Lung (tissue), 12 donors: Measurements from ENCODE around the gene MTRF1. TPM values are rescaled to one million over a fixed set of nuclear protein-coding genes. Genes with fewer than 3 reads are reported as not detected.

Experiments used
- ATAC-seq: fragments of 200-7000 bp; cut with Tn5 transposase; one replicate; pipeline ENCODE4 v1.9.1; 2020; ENCODE audit warnings: moderate number of reproducible peaks; ENCODE audit not compliant: insufficient read depth, low FRiP score
- DNase-seq, 3 donors: peaks; one replicate each; pipeline ENCODE4 v3.0.0-alpha.2; 2013 to 2017
- H3K27ac ChIP-seq, 2 donors: one replicate each; pipeline ENCODE4 v1.5.1; 2013; ENCODE audit warnings: mild to moderate bottlenecking in 2 of 2, moderate library complexity in 2 of 2, control low read depth in 1 of 2, inconsistent platforms in 1 of 2, low read depth in 1 of 2, low read length in 1 of 2
- H3K27me3 ChIP-seq, 3 donors: one replicate each; pipeline ENCODE4 v1.5.1; 2013; ENCODE audit warnings: low read length in 2 of 3; ENCODE audit not compliant: control insufficient read depth in 3 of 3, insufficient read depth in 3 of 3
- H3K36me3 ChIP-seq, 4 donors: one replicate each; pipeline ENCODE4 v1.5.1; 2013; ENCODE audit warnings: low read length in 4 of 4, mild to moderate bottlenecking in 1 of 4, moderate library complexity in 1 of 4; ENCODE audit not compliant: control insufficient read depth in 4 of 4, insufficient read depth in 4 of 4
- H3K4me1 ChIP-seq, 5 donors: one replicate each; pipeline ENCODE4 v1.5.1; 2013; ENCODE audit warnings: low read length in 5 of 5, mild to moderate bottlenecking in 2 of 5, moderate library complexity in 1 of 5; ENCODE audit not compliant: control insufficient read depth in 5 of 5, insufficient read depth in 5 of 5
- H3K4me3 ChIP-seq: one replicate; pipeline ENCODE4 v1.5.1; 2013; ENCODE audit warnings: mild to moderate bottlenecking, control low read depth, moderate library complexity
- H3K9ac ChIP-seq, 2 donors: one replicate each; pipeline ENCODE4 v1.5.1; 2013; ENCODE audit warnings: low read length in 2 of 2, control low read depth in 1 of 2; ENCODE audit not compliant: insufficient read depth in 1 of 2
- H3K9me3 ChIP-seq, 4 donors: one replicate each; pipeline ENCODE4 v1.5.1; 2013; ENCODE audit warnings: low read length in 3 of 4, mild to moderate bottlenecking in 1 of 4, moderate library complexity in 1 of 4; ENCODE audit not compliant: control insufficient read depth in 4 of 4, insufficient read depth in 3 of 4
- CTCF ChIP-seq: IDR thresholded peaks from 2 replicates; pipeline ENCODE4 v1.5.1; 2012; ENCODE audit warnings: mild to moderate bottlenecking; ENCODE audit errors: control extremely low read depth, extremely low read depth
- WGBS, 2 donors: extraction: QIAGEN DNeasy Blood & Tissue Kit; methylation state at CpG; one replicate each; pipeline ENCODE4 v1.1.7; 2013; 5-methylcytosine and 5-hydroxymethylcytosine counted together
- polyA plus RNA-seq, 2 donors: library from polyadenylated mRNA; stranded (reverse); fragments of 200-250 nt; gene quantifications; one replicate each; pipeline ENCODE4 v1.2.1, GENCODE V29; 2013
- total RNA-seq, 2 donors: library from RNA; depleted of rRNA in 1 of 2; stranded (reverse); fragments of >200 nt in 1 of 2; gene quantifications; one replicate each; pipeline ENCODE4 v1.2.1, GENCODE V29; 2014 to 2021
- donor health status: control.
- donor health status: control.
- donor health status: Bipolar disorder and iron deficiency.
- donor health status: healthy.
- donor health status: DM: yes; HTN: yes; CAD: no.

The MTRF1 gene
- total and polyA plus RNA-seq, 4 donors, result 6.7 to 22.0 (median 8.6) TPM

DNA sequence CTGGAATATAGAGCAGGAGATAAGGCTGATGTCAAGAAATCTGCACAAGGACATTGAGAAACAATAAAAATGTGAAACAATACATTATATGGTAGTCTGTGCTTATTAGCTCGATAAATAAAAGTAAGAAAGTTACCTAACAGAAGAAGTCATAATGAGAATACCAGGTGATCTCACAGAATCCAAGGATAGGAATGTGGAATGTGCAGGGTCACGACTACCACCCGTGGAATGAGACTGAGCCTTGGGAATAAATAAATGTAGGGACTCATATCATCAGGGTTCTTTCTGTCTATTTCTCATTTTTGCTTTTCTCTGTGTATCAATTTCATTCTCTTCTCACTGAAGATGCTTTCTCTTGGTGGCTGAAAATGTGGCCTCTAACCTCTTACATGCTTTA is 43.0 kb downstream of the MTRF1 start:
- no peak for DNase-seq
- 94% methylated on average over 3 of the region's 3 CpGs for WGBS, 2 donors
- H3K4me3 ChIP-seq, result no peak overlapping the region
- H3K27ac ChIP-seq, result no peak overlapping the region
- no peak overlapping the region for H3K9ac ChIP-seq
- H3K9me3 ChIP-seq, result no peaks in the 10 kb centered on the region
- H3K36me3 ChIP-seq, result peaks cover 0 to 14% (median 5%) of the 10 kb centered on the region in 4 donors
- no peak for ATAC-seq
- no peaks in the 10 kb centered on the region for H3K27me3 ChIP-seq
- H3K4me1 ChIP-seq, result no peaks in the 10 kb centered on the region
- no peak for TF ChIP-seq CTCF

- Histone ChIP-seq H3K36me3 (peaks cover 0 to 3% (median 0%) of the 10 kb centered on the region in 4 donors), H3K27me3 (no peaks in the 10 kb centered on the region), H3K4me1 (no peaks in the 10 kb centered on the region), H3K4me3 (no peak overlapping the region), H3K27ac (no peak overlapping the region), H3K9ac (no peak overlapping the region), H3K9me3 (no peaks in the 10 kb centered on the region)
- ATAC-seq, result no peak
- TF ChIP-seq CTCF, result no peak
- no peak for DNase-seq
Observed at GRCh38 chr13:41216160-41216559, 47.2 kb downstream of the MTRF1 start.

DNA sequence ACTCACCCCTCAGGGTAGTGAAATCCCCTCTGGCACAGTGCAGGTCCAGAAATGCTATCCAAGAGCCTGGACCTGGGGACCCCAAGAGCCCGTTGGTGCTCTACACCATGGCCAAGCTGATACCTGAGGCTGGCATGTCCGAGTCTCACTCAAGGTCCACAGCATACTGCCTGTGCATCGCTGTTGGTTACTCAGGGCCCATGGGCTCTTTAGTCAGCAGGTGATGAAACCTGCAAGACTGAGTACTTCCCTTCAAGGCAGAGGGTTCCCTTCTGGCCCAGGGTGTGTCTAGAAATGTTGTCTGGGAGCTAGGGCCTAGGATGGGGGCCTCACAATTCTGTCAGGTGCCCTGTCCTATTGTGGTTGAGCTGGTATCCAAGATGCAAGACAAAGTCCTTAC is 49.5 kb downstream of the MTRF1 start:
- Histone ChIP-seq H3K27ac (no peak overlapping the region), H3K9ac (no peak overlapping the region), H3K4me1 (no peaks in the 10 kb centered on the region), H3K36me3 (no peaks in the 10 kb centered on the region), H3K27me3 (no peaks in the 10 kb centered on the region), H3K9me3 (peaks cover 0 to 2% (median 0%) of the 10 kb centered on the region in 4 donors), H3K4me3 (no peak overlapping the region)
- ATAC-seq, result no peak
- no peak for TF ChIP-seq CTCF
- WGBS, 2 donors, result 63 to 85% methylated on average over 3 of the region's 3 CpGs
- no peak for DNase-seq

DNA sequence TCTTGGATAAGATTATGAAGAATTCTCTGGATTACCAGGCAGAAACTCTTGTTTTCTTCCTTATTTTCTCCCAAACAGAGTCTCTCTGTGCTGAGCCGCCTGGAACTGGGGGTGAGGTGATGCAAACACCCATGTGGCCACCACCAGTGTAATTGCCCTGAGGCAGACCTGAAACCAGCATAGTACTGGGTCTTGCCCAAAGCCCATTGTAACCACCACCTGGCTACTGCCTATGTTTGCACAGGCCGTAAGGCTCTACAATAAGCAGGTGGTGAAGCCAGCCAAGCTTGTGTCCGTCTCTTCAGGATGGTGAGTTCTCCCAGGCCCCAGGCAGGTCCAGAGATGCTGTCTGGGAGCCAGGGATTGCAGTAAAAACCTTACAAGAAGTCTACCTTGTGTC is 50.1 kb downstream of the MTRF1 start:
- DNase-seq (no peak), ATAC-seq (no peak)
- WGBS, 2 donors, result 76 to 91% methylated on average over 3 of the region's 3 CpGs

More for the DNA sequence above, 50.1 kb downstream of the MTRF1 start:
- peaks cover 0 to 2% (median 0%) of the 10 kb centered on the region in 4 donors for H3K9me3 ChIP-seq
- H3K4me3 ChIP-seq, result no peak overlapping the region
- H3K27ac ChIP-seq, result no peak overlapping the region
- TF ChIP-seq CTCF, result no peak
- H3K4me1 ChIP-seq, result no peaks in the 10 kb centered on the region
- no peaks in the 10 kb centered on the region for H3K27me3 ChIP-seq
- no peaks in the 10 kb centered on the region for H3K36me3 ChIP-seq
- H3K9ac ChIP-seq, result no peak overlapping the region
